NCI-H1105 (cell line): Measurements from ENCODE around the gene TRAF3IP1.

ENCODE experiments used
- DNase-seq: peaks from one replicate; lab custom pipeline; 2025; lab: John Stamatoyannopoulos, UW

Gene TRAF3IP1

GRCh38 chr2:238408615-238409340, 88.5 kb downstream of the TRAF3IP1 start:
- DNase-seq: no peak

- no peak for DNase-seq
Measured at GRCh38 chr2:238409341-238410199, 89.3 kb downstream of the TRAF3IP1 start.

- no peak for DNase-seq
Measured at GRCh38 chr2:238412067-238412767, 91.9 kb downstream of the TRAF3IP1 start.

GRCh38 chr2:238413368-238413767, 93.0 kb downstream of the TRAF3IP1 start:
- no peak for DNase-seq

GRCh38 chr2:238415036-238415764, 94.9 kb downstream of the TRAF3IP1 start:
- no peak for DNase-seq

GRCh38 chr2:238415893-238416292, 95.6 kb downstream of the TRAF3IP1 start:
- DNase-seq: no peak

GRCh38 chr2:238418196-238418998, 98.1 kb downstream of the TRAF3IP1 start:
- DNase-seq: no peak

- no peak for DNase-seq
Measured at GRCh38 chr2:238418999-238419546, 98.8 kb downstream of the TRAF3IP1 start.

- DNase-seq: no peak
Measured at GRCh38 chr2:238420442-238420841, 100.1 kb downstream of the TRAF3IP1 start.

- no peak for DNase-seq
Measured at GRCh38 chr2:238420878-238421694, 100.8 kb downstream of the TRAF3IP1 start.

GRCh38 chr2:238421695-238422035, 101.3 kb downstream of the TRAF3IP1 start:
- no peak for DNase-seq

GRCh38 chr2:238422285-238422684, 102.0 kb downstream of the TRAF3IP1 start:
- DNase-seq: no peak

- DNase-seq: no peak
Measured at GRCh38 chr2:238422940-238423339, 102.6 kb downstream of the TRAF3IP1 start.

GRCh38 chr2:238423561-238424312, 103.4 kb downstream of the TRAF3IP1 start:
- DNase-seq: no peak

- no peak for DNase-seq
Measured at GRCh38 chr2:238424313-238424700, 104.0 kb downstream of the TRAF3IP1 start.

GRCh38 chr2:238425505-238425978, 105.2 kb downstream of the TRAF3IP1 start:
- DNase-seq: no peak

- no peak for DNase-seq
Measured at GRCh38 chr2:238425979-238426567, 105.8 kb downstream of the TRAF3IP1 start.

- DNase-seq: peak; percentile 68
Measured at GRCh38 chr2:238426568-238427434, 106.5 kb downstream of the TRAF3IP1 start, which contains the start of gene ASB1. Gene ASB1, plus strand, starts transcription at chr2:238426927. Its CDS starts 144 bp downstream, at chr2:238427071.
